H9 (cell line): ENCODE measurements around the gene ANXA3. TPM values are rescaled to one million over a fixed set of nuclear protein-coding genes. Genes with fewer than 3 reads are reported as not detected.

ENCODE experiments used
- DNase-seq: peaks from one replicate; pipeline ENCODE4 v3.0.0-alpha.2; 2017
- H2AFZ ChIP-seq: one replicate; pipeline ENCODE4 v1.6.1; 2013; ENCODE audit warnings: mild to moderate bottlenecking, low read length, control low read depth, moderate library complexity
- H2AK5ac ChIP-seq: 2 replicates; pipeline ENCODE4 v1.6.1; 2013; ENCODE audit warnings: low read length, control low read depth, mixed read lengths; ENCODE audit not compliant: insufficient read length
- H2BK120ac ChIP-seq: one replicate; pipeline ENCODE4 v1.6.1; 2013; ENCODE audit warnings: low read depth, mild to moderate bottlenecking, low read length, control low read depth, inconsistent platforms; ENCODE audit not compliant: poor library complexity, severe bottlenecking
- H2BK12ac ChIP-seq: 2 replicates; pipeline ENCODE4 v1.6.1; 2013; ENCODE audit warnings: low read length, control low read depth, mixed read lengths, low read depth; ENCODE audit not compliant: insufficient read length
- H2BK15ac ChIP-seq: 2 replicates; pipeline ENCODE4 v1.6.1; 2013; ENCODE audit warnings: low read depth, low read length, control low read depth
- H2BK20ac ChIP-seq: one replicate; pipeline ENCODE4 v1.6.1; 2013; ENCODE audit warnings: low read depth, mild to moderate bottlenecking, low read length, control low read depth, inconsistent platforms; ENCODE audit not compliant: poor library complexity, severe bottlenecking
- H2BK5ac ChIP-seq: 2 replicates; pipeline ENCODE4 v1.6.1; 2013; ENCODE audit warnings: low read length, control low read depth, mixed read lengths; ENCODE audit not compliant: insufficient read length
- H3K14ac ChIP-seq: 2 replicates; pipeline ENCODE4 v1.6.1; 2013; ENCODE audit warnings: low read length, control low read depth; ENCODE audit not compliant: insufficient read depth
- H3K18ac ChIP-seq: 2 replicates; pipeline ENCODE4 v1.6.1; 2013; ENCODE audit warnings: low read depth, mild to moderate bottlenecking, mixed read lengths, low read length, control low read depth; ENCODE audit not compliant: insufficient read length
- H3K23ac ChIP-seq: 2 replicates; pipeline ENCODE4 v1.6.1; 2013; ENCODE audit warnings: low read length, control low read depth, mixed read lengths, low read depth; ENCODE audit not compliant: insufficient read length
- H3K23me2 ChIP-seq: 2 replicates; pipeline ENCODE4 v1.6.1; 2013; ENCODE audit warnings: low read depth, mild to moderate bottlenecking, mixed read lengths, low read length, control low read depth; ENCODE audit not compliant: insufficient read length, poor library complexity, severe bottlenecking
- H3K27ac ChIP-seq: 2 replicates; pipeline ENCODE4 v1.5.1; 2013; ENCODE audit warnings: low read length, control low read depth, mixed read lengths, low read depth; ENCODE audit not compliant: insufficient read length
- H3K27me3 ChIP-seq: 2 replicates; pipeline ENCODE4 v1.6.1; 2013; ENCODE audit warnings: low read length, control low read depth, inconsistent platforms; ENCODE audit not compliant: insufficient read depth
- H3K4ac ChIP-seq: 2 replicates; pipeline ENCODE4 v1.6.1; 2013; ENCODE audit warnings: low read depth, mild to moderate bottlenecking, control low read depth, inconsistent platforms, low read length, moderate library complexity
- H3K4me1 ChIP-seq: 2 replicates; pipeline ENCODE4 v1.6.1; 2013; ENCODE audit warnings: low read length, control low read depth, inconsistent platforms; ENCODE audit not compliant: insufficient read depth
- H3K4me2 ChIP-seq: 2 replicates; pipeline ENCODE4 v1.6.1; 2013; ENCODE audit warnings: low read length, control low read depth, mixed read lengths; ENCODE audit not compliant: insufficient read length, insufficient read depth
- H3K56ac ChIP-seq: 2 replicates; pipeline ENCODE4 v1.6.1; 2013; ENCODE audit warnings: low read depth, mild to moderate bottlenecking, mixed read lengths, low read length, control low read depth; ENCODE audit not compliant: insufficient read length
- H3K79me1 ChIP-seq: 2 replicates; pipeline ENCODE4 v1.6.1; 2013; ENCODE audit warnings: low read depth, mild to moderate bottlenecking, moderate library complexity, low read length, control low read depth, inconsistent platforms; ENCODE audit not compliant: insufficient read depth, poor library complexity, severe bottlenecking
- H3K79me2 ChIP-seq: 2 replicates; pipeline ENCODE4 v1.6.1; 2013; ENCODE audit warnings: low read length, control low read depth, inconsistent platforms; ENCODE audit not compliant: insufficient read depth
- H3K9ac ChIP-seq: 2 replicates; pipeline ENCODE4 v1.6.1; 2013; ENCODE audit warnings: low read length, control low read depth, mixed read lengths; ENCODE audit not compliant: insufficient read length; ENCODE audit errors: extremely low read depth
- H3K9me3 ChIP-seq: one replicate; pipeline ENCODE4 v1.6.1; 2013; ENCODE audit warnings: low read depth, low read length, inconsistent platforms; ENCODE audit not compliant: control insufficient read depth
- H3T11ph ChIP-seq: one replicate; pipeline ENCODE4 v1.6.1; 2013; ENCODE audit warnings: mild to moderate bottlenecking, low read length, control low read depth, inconsistent platforms
- H4K20me1 ChIP-seq: one replicate; pipeline ENCODE4 v1.6.1; 2013; ENCODE audit not compliant: control insufficient read depth, insufficient read length, insufficient read depth
- H4K5ac ChIP-seq: 2 replicates; pipeline ENCODE4 v1.6.1; 2013; ENCODE audit warnings: low read depth, mild to moderate bottlenecking, mixed read lengths, low read length, control low read depth; ENCODE audit not compliant: insufficient read length
- H4K8ac ChIP-seq: replicated peaks from 2 replicates; pipeline ENCODE4 v1.6.1; 2013; ENCODE audit warnings: low read length, control low read depth, mixed read lengths, low read depth; ENCODE audit not compliant: insufficient read length
- H4K91ac ChIP-seq: 2 replicates; pipeline ENCODE4 v1.6.1; 2013; ENCODE audit warnings: low read depth, mild to moderate bottlenecking, moderate library complexity, mixed read lengths, low read length, control low read depth; ENCODE audit not compliant: insufficient read length
- H3K27ac Mint-ChIP-seq, 3 experiments: 2 replicates in 2 of 3; 3 replicates in 1 of 3; pipeline ENCODE4 v1.8.0; 2020 to 2021; ENCODE audit warnings: mixed read lengths in 3 of 3, mild to moderate bottlenecking in 1 of 3, moderate library complexity in 1 of 3
- H3K27me3 Mint-ChIP-seq: 2 replicates; pipeline ENCODE4 v1.8.0; 2021; ENCODE audit warnings: low read depth, mild to moderate bottlenecking, moderate library complexity, mixed read lengths
- H3K36me3 Mint-ChIP-seq, 3 experiments: 2 replicates in 2 of 3; 3 replicates in 1 of 3; pipeline ENCODE4 v1.8.0; 2020 to 2021; ENCODE audit warnings: low read depth in 3 of 3, mixed read lengths in 3 of 3; ENCODE audit not compliant: insufficient read depth in 1 of 3
- H3K4me1 Mint-ChIP-seq, 2 experiments: 2 replicates each; pipeline ENCODE4 v1.8.0; 2020; ENCODE audit warnings: mixed read lengths in 2 of 2
- H3K4me3 Mint-ChIP-seq, 2 experiments: 2 replicates in 1 of 2; 3 replicates in 1 of 2; pipeline ENCODE4 v1.8.0; 2020 to 2021; ENCODE audit warnings: mild to moderate bottlenecking in 2 of 2, mixed read lengths in 2 of 2, moderate library complexity in 1 of 2
- H3K9me3 Mint-ChIP-seq, 2 experiments: 2 replicates in 1 of 2; 3 replicates in 1 of 2; pipeline ENCODE4 v1.8.0; 2020; ENCODE audit warnings: mild to moderate bottlenecking in 2 of 2, mixed read lengths in 2 of 2, moderate library complexity in 1 of 2
- total RNA-seq: library from RNA; stranded (reverse); gene quantifications from 2 replicates; pipeline ENCODE4 v1.2.1, GENCODE V29; 2021
- TF ChIP-seq, protein P1 (sequence below): fragments of 200-600 bp; sonication (generic); conservative IDR thresholded peaks from 3 replicates; pipeline ENCODE4 v1.8.0; 2021; ENCODE audit warnings: antibody characterized with exemption, mild to moderate bottlenecking

The ANXA3 gene
- total RNA-seq, 1 experiment from 2014 or later = 20.6 TPM

DNA sequence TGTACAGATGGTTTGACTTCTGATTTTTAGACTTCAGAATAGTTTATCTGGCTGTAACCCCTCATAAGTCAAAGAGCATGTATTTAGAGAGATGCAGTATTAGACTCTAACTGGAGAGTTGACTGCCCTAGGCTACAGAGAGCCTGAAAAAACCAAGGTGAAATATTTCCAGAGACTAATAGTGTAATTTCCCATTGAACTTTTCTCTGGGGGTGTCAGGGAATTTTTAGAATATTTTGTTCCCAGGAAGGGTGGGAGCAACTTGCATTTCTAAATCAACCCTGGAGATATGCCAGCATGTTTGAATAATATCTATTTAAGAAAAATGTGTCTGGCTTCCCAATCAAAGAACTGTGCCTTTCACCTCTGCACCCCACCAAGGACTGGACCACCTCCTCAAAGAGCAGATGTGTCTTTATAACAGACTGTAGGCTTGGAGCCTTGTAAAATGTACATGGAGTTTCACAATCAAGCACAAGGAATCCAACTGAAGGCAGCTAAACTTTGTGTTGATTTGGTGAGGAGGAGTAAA lies 2.0 kb downstream of the ANXA3 start:
- Histone ChIP-seq H2BK20ac (peak overlapping the region; percentile 91), H2AK5ac (no peak overlapping the region), H4K5ac (no peak overlapping the region), H4K8ac (no peak overlapping the region), H3K18ac (no peak overlapping the region), H3K9me3 (no peaks in the 10 kb centered on the region), H2BK12ac (no peak overlapping the region), H2AFZ (no peak overlapping the region), H3T11ph (no peak overlapping the region), H2BK15ac (no peak overlapping the region), H3K4ac (no peak overlapping the region; the same call in 1 of the 2 replicates), H3K79me2 (no peaks in the 10 kb centered on the region), H2BK5ac (no peak overlapping the region), H3K27ac (no peak overlapping the region), H3K9ac (no peak overlapping the region), H3K56ac (no peak overlapping the region), H4K20me1 (no peaks in the 10 kb centered on the region), H4K91ac (no peak overlapping the region), H3K79me1 (no peaks in the 10 kb centered on the region), H3K14ac (no peak overlapping the region), H3K23me2 (peaks cover 7% of the 10 kb centered on the region), H3K4me2 (no peak overlapping the region), H3K27me3 (peaks cover 6% of the 10 kb centered on the region; the same call in 1 of the 2 replicates), H3K23ac (no peak overlapping the region), H2BK120ac (no peak overlapping the region), H3K4me1 (peaks cover 2% of the 10 kb centered on the region; the same call in 1 of the 2 replicates)
- Mint-ChIP-seq H3K4me3 (no peak overlapping the region), H3K9me3 (no peaks in the 10 kb centered on the region), H3K36me3 (peaks cover 0 to 17% (median 15%) of the 10 kb centered on the region in 3 experiments; a peak in 5 of 7 replicates), H3K4me1 (peaks cover 33 to 43% of the 10 kb centered on the region in 2 experiments), H3K27me3 (peaks cover 31% of the 10 kb centered on the region), H3K27ac (no peak overlapping the region)
- TF ChIP-seq, protein P1, sequence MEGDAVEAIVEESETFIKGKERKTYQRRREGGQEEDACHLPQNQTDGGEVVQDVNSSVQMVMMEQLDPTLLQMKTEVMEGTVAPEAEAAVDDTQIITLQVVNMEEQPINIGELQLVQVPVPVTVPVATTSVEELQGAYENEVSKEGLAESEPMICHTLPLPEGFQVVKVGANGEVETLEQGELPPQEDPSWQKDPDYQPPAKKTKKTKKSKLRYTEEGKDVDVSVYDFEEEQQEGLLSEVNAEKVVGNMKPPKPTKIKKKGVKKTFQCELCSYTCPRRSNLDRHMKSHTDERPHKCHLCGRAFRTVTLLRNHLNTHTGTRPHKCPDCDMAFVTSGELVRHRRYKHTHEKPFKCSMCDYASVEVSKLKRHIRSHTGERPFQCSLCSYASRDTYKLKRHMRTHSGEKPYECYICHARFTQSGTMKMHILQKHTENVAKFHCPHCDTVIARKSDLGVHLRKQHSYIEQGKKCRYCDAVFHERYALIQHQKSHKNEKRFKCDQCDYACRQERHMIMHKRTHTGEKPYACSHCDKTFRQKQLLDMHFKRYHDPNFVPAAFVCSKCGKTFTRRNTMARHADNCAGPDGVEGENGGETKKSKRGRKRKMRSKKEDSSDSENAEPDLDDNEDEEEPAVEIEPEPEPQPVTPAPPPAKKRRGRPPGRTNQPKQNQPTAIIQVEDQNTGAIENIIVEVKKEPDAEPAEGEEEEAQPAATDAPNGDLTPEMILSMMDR = no peak
- no peak for DNase-seq
